GM21619 (cell line): Measurements from ENCODE around the gene MAGEB6B.
"Not testable (repeated sequence)": the region's sequence is repeated elsewhere in the genome, so short reads cannot be mapped to it uniquely, and the experiment has no call there.

Source experiments
- ATAC-seq: cut with Tn5 transposase; IDR thresholded peaks from one replicate; pipeline ENCODE4 v1.9.1; 2021; ENCODE audit not compliant: unreplicated experiment

The MAGEB6B gene

DNA sequence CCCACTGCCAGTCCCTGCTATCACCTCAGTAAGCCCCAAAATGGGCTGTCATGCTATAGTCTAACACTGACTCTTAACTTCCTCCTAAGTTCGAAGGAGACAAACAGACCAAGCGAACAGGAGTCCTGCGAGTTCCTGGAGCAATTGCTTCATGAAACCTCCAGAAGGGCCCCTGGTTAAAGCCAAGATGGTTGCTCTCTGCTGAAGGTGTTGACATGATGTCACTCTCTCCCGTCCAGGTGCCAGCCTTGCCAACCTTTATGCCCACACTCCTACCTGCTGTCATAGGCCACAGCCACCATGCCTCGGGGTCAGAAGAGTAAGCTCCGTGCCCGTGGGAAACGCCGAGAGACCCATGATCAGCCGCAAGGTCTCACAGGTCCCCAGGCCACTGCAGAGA, at the start of gene MAGEB6B:
Gene MAGEB6B (plus strand): TSS at position 301 of the 400 bp plus-strand sequence. CDS start 0 bp downstream, at position 301.
- no peak for ATAC-seq

DNA sequence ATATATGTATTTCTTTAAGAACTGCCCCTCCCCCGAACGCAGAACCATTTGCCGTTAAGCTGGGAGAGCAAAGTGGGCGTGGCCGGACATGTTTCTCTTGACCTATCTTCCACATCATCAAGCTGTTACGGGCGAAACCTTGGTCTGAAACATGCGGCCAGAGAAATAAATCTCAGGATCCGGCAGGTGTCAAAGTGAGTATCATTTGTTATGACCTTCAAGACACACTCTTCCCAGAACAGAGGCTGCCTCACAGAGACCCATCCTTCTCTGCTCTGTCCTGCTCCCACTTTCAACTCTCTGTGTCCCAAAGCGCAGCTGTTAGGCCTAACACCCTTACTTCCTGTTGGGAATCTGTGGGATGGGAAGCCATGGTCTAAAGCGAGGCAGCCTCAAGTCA, 22.1 kb upstream of the MAGEB6B start, which contains the start of gene MAGEB18:
Gene MAGEB18 (plus strand): TSS at position 70 of the 400 bp plus-strand sequence. CDS start 643 bp downstream, outside the sequence.
- no peak for ATAC-seq

DNA sequence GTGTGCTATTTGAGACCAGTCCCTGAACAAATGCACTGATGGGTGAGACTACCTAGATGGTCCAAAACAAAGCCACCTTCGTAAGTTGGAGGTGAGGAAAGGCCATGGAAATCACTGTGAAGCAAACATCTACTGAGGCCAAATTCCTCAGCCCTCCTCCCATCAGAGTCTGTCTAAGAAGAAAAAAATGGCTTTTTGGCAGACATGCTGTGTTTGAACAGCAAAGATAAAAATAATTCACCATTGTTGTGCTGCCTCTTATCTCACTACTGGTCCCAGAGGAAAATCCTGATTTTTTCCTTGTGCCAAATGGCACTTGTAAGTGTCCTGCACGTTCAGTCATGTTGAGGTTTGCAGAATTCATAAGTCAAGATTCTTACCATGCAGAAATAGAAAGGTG, 14.4 kb upstream of the MAGEB6B start:
- ATAC-seq, result no peak

- ATAC-seq, result no peak
Measured at GRCh38 chrX:26192204-26192603, 31.8 kb downstream of the MAGEB6B start, which contains the start of gene MAGEB6. Gene MAGEB6 (plus strand): TSS chrX:26192440. CDS start chrX:26193847, 1,407 bp downstream.

DNA sequence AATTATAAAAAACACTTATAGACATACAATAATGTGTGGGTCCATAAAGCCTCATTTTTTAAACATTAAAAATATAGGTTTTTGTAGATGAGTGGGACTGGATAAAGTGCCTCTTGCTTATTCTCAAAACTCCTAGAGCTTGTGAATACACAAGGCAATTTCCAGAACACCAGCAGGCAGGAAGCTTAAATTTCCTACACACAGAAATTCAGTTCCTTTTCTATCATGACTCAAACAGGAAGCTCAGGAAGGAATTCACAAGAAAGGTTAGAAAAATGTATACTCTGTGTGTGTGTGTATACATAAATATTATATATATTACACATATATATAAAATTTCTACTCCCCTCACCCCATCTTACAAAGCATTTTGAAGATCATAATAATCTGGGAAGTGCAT, 43.2 kb downstream of the MAGEB6B start:
- ATAC-seq, result no peak

DNA sequence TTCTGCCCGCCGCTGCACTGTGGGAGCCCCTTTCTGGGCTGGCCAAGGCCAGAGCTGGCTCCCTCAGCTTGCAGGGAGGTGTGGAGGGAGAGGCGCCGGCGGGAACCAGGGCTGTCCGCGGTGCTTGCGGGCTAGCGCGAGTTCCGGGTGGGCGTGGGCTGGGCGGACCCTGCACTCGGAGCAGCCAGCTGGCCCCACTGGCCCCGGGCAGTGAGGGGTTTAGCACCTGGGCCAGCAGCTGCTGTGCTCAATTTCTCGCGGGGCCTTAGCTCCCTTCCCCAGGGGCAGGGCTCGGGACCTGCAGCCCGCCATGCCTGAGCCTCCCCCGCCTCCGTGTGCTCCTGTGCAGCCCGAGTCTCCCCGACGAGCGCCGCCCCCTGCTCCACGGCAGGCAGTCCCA, 44.3 kb downstream of the MAGEB6B start:
- not testable (repeated sequence) for ATAC-seq

GRCh38 chrX:26208012-26208411, 47.6 kb downstream of the MAGEB6B start:
- ATAC-seq, result no peak
